ENCODE measurements around the gene GIT2.

Gene GIT2

DNA sequence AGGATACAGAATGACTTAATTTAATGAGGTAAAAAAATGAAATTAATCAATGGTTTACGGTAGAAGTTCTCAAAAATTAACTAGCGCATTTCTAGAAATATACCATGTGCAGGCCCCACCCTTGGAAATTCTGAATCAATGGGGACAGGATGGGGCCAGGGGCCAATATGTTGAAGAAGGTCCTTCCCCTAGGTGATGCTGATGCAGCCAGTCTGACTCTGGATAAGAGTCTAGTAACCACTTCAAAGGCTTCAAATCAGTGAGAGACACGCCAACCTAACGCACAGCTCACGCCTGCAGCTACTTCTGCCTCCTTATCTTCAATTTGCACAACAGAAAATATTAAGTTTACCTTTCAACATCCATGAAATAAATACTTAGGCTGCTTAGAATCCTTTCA, 14.9 kb downstream of the GIT2 start:
- peak; percentile 31 to 63 (median 61) for DNase-seq (ENCODE audit: low read depth in 3 of 3)

DNA sequence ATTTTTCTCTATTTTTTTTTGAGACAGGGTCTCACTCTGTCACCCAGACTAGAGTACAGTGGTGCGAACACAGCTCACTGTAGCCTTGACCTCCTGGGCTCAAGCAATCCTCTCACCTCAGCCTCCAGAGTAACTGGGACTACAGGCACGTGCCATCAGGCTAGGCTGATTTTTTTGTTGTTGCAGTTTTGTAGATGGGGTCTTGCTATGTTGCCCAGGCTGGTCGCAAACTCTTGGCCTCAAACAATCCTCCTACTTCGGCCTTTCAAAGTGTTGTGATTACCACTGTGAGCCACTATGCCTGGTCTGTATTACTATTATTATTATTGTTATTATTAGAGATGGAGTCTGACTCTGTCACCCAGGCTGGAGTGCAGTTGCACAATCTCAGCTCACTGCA, 23.3 kb downstream of the GIT2 start:
- no peak for DNase-seq (ENCODE audit: low read depth in 3 of 3)

DNA sequence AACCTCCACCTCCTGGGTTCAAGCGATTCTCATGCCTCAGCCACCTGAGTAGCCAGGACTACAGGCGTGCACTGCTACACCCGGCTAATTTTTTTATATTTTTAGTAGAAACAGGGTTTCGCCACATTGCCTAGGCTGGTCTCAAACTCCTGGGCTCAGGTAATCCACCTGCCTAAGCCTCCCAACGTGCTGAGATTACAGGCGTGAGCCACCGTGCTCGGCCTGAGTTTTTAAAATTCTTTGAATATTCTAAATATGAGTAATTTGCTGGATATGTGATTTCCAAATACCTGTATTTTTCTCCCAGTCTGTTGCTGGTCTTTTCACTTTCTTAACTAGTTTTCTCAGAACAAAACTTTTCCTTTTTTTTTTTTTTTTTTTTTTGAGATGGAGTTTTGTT, 27.4 kb downstream of the GIT2 start:
- no peak for DNase-seq (ENCODE audit: low read depth in 3 of 3)

DNA sequence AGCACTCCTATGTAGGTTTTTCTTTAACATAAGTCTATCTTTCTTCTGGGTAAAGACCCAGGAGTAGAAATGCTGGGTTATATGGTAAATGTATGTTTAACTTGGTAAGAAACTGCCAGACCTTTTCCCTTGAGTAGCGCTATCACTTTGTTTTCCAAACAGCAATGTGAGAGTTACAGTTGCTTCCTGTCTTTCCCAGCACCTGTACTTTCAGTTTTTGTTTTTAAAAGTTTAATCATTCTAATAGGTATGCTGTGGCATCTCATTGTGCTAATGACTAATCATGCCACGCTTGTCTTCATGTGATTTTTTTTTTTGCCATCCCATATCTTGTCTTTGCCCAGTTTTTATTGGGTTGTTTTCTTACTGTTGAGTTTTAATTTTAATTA, 28.1 kb downstream of the GIT2 start:
- DNase-seq (ENCODE audit: low read depth in 3 of 3) = no peak

DNA sequence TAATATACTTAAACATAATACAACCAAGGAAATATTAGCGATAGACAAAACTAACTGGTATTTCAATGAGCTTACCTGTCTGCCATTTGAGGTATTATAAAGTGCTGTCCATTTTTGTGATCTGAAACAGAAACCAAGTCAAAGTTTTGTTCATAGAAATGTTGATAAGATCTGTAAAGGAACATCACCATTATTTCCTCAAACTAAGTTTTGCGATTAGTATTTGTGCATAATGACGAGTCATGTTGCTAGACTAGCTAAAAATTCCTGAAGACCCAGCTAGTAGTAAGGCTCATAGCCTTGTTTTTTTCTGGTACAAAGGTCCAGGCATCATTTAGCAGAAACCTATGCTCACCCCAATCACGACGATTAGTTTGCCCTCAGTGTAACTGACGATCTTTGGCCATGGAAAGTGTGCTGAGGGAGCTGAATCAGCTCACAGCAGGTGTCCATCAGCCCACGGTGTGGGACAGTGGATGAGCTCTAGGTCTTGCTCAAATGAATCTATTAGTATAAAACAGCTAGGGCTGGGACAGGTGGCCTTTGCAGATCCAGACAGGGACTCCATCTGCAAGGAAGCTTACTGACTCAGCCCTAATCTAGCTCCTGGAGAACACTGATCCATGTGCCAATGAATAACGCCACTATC, 28.7 kb downstream of the GIT2 start:
- no peak for DNase-seq (ENCODE audit: low read depth in 3 of 3)

DNA sequence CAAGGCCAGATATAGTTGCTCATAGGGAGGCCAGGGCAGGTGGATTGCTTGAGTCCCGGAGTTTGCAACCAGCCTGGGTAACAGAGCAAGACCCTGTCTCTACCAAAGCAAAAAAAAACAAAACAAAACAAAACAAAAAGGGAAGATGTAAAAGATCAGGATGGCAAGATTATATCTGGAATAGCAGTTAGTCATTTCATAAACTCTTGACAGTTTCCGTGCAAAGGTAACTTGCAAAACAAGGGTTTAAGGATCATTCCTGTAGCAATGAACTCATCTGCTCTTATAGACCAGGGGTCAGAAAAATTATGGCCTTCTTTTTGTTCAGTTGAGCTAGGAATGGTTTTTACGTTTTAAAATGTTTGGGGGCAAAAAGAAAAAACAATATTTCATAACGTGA, 29.6 kb downstream of the GIT2 start:
- no peak for DNase-seq (ENCODE audit: low read depth in 3 of 3)

DNA sequence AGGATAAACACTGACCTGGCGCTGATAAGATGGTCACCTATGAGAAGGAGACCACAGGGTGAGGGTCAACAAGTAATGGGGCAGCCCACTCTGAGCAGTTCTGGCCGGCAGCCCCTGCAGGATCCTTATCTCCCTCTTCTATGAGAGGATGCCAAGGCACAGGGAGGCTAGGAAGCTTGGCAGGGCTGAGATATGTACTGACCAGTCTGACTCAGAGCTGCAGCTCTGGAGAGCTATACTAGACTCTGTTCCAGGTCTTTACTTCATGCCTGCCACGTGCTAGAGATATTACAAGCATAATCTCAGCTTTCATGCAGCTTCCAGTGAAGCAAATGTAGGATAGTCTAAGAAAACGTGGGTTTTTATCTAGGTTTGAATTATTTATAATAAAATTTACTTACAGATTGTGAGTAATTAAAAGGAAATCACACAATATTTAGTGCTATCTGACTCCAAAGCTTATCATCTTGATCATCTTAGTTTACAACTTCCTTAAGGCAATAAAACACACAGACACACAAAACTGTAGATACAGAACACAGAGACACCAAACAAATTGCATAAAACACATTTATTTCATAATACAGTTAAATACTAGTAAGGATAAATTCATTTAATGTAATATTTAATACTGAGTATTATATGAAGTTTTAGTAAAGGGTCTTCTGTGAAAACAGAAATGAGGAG, 32.3 kb downstream of the GIT2 start:
- no peak for DNase-seq (ENCODE audit: low read depth in 3 of 3)

DNA sequence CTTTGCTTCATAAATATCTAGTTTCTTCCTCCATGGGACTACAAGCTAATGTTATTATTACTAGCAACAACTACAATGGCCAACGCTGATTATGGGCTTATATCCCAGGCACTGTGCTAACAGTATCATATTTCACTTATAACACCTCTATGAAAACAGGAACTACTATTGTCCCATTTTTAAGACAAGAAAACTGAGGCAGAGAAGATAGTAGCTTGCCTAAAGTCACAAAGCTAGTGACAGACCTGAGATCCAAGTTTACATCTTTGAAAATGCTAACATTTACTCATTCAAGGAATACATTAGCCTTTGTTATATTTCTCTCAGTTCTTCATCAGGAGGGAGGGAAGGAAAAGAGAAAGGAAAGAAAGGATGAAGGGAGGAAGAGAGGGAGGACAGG, 32.8 kb downstream of the GIT2 start:
- no peak for DNase-seq (ENCODE audit: low read depth in 3 of 3)

DNA sequence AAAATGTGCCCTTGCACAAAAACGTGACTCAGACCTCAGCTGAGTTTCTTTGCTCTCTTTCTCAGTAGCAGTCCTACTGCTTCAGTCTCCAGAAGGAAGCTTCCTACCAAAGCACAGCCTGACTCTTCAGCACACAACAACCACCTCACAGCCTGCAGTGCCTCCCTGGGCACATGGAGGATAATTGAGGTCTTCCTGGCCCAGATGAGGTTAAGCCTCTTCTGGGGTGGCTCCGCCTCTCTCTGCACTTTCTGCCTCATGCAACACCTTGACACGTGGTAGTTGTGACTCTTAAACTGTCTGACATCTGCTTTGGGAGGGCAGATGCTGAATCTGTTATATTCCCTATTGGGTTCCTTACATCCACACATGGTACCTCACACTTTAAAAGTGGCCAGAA, 33.8 kb downstream of the GIT2 start:
- DNase-seq (ENCODE audit: low read depth in 3 of 3) = no peak

DNA sequence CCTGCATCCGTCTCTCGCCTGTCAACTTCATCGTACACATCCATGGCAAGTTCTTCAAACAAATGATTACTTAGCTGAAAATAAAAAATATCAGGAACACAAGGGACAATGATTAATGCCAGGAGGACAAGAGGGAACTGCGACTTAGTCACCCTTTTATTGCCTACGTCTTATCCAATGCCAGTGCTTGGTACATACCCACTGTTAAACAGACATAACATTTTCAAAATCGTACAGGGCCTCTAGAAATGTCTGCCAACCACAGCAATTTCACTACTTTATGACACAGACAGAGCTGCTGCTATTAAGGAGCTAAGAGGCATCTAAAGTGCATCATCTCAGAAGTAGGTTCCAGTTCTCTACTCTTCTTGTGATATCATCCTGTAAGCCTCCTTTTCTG, 34.6 kb downstream of the GIT2 start:
- no peak for DNase-seq (ENCODE audit: low read depth in 3 of 3)

DNA sequence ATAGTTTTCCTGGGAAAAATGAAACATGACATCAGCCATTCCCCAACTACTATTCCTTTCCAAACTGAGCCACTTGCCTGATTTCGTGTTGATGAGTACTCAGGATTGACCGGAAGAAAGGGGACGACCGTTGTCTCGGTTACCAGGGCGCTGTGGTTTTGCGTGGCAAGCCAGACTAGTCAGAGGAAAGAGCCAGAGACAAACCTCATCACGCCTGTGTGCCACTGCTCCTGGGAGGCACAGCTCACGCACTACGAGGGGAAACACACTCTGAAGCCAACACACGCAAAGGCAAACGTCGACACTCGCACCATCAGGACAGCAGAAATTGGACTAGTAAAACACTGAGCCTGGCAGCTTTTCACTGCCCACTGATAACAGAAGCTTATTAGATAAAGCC, 35.0 kb downstream of the GIT2 start:
- DNase-seq (ENCODE audit: low read depth in 3 of 3) = no peak

DNA sequence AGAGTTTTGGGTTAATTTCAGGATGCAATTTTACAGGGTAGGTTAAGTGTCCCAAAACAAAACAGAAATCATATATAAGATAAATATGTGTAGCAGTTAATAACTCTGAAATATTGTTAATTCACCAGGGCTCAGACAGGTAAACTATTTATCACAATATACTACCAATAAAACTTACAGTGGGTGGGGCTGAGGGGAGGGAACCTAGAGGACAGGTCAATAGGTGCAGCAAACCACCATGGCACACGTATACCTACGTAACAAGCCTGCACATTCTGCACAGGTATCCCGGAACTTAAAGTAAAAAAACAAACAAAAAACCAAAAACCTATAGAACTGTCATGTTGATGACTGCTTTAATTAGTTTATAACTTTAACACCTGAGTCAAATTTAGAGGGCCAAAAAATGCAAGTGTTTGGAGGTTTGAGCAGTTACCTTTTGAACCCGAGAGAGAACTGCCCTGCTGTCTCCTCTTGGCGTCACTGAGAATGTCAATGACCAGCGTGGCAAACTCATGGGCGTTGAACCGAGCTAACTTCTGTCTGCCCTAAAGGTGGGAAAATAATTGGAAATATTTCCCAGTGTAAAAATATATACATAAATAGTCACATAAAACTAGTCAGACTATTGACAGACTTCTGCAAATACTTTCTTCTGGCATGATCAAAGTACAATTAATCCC, 36.6 kb downstream of the GIT2 start:
- DNase-seq (ENCODE audit: low read depth in 3 of 3) = no peak

DNA sequence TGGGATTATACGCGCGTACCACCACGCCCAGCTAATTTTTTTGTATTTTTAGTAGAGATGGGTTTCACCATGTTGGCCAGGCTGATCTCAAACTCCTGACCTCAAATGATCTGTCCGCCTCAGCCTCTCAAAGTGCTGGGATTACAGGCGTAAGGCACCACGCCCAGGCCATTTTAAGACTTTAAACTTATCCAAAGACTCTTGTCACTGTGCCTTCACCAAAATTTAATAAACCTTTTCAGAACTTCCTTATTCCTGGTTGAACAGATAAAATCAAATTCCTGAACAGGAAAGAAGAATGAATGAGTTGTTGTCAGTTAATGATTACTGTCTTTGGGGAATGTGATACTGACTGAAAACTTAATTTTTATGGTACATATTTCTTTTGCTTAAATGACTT, 37.8 kb downstream of the GIT2 start:
- DNase-seq (ENCODE audit: low read depth in 3 of 3) = no peak

DNA sequence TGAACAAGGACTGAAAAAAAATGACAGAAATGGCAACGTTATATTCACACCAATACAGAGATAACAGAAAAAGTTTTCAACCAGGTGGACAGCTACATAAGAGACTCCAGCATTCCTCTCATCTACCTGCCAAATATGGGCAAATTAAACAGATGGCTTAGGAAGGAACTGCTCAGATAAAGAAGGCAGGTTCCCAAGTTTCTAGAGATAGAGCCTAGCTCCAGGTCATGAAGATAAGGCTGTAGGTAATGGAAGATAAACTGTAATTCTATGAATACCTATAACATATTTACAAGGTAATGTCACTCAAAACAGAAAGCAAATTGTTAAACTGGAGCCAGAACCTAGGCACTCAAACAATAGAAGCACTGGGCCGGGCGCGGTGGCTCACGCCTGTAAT, 42.5 kb downstream of the GIT2 start:
- no peak for DNase-seq (ENCODE audit: low read depth in 3 of 3)

DNA sequence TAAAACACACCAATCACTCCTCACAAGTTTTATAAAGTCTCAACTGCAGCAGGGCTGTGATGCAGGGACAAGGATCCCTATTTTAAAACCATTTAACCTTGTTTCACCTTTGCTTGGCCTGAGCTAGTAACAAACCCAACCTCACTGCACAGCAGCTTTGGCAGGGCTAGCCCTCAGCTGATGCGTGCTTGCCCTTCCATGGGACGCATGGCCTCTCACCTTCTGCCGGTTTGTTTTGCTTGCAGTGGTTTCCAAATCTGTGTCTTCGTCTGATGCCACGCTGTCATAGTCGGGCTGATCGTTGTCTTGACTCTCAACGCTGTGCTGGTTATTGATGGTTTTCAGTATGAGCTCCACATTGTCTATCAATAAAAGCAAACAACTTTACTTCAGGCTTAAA, 43.3 kb downstream of the GIT2 start:
- DNase-seq (ENCODE audit: low read depth in 3 of 3) = no peak

DNA sequence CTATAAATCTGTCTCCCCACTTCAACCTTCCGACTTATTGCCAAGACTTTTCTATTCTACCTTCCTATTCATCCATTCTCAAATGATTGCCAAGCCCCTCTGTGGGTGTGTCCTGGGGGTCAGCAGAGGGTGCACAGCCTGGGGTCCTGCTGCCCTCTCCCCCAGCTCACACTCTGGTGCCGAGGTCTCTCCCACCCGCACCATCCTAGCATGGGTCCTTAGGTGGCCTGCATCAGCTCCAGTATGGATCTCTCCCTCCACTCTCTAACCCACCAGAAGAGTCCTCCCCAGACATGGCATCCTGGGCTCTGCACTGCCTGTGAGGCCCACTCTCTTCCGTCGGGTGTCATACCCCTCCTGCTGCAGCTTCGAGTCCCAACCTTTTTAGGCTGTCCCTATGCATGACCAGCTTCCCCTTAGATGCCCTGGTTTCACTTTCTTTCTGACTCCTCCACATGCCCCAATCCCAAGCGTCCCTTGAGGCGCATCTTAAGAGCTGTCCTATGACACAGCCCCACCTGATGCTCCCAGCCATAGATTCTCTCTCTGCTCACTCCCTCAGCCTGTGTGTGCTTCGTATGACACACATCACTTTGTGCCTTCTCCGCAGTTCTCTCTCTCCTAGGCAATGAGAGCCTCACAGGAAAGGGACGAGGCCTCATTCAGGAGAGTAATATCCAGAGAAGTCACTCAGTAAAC, 43.9 kb downstream of the GIT2 start:
- no peak for DNase-seq (ENCODE audit: low read depth in 3 of 3)

DNA sequence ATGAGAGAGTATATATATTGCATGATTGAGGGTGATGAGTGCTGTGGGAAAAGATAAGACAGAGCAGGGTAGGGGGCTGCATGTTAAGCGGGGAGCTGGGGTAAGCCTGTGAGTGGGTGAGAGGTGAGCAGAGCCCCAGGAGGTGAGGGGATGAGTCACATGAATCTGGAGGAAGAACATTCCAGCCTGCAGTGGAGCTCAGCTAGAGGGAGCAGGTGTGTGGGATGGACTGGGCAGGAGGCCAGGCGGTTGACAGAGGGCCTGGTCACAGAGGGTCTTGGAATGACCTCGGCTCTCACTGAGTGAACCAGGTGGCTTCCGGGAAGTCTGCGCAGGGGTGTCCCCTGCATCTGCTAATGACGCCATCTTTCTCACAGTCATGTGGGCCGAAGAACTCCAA, 44.4 kb downstream of the GIT2 start:
- DNase-seq (ENCODE audit: low read depth in 3 of 3) = no peak

DNA sequence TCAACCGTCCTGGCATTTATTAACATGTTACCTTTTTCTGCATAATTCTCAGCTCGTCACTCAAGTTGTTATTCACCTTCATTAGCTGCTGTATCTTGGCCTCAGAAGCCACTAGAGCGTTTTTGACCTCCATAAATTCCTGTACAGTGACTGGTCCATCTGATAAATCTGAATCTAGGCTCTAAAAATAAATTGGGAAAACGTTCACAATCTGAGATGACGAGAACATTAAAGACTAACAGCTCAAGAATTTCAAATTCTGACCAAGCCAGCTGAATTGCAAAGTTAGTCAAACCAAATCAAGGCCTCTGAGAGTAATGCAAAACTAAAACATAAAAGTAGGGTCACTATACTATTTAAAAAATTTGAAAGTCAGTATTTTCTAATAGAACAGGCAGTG, 45.0 kb downstream of the GIT2 start:
- no peak for DNase-seq (ENCODE audit: low read depth in 3 of 3)

DNA sequence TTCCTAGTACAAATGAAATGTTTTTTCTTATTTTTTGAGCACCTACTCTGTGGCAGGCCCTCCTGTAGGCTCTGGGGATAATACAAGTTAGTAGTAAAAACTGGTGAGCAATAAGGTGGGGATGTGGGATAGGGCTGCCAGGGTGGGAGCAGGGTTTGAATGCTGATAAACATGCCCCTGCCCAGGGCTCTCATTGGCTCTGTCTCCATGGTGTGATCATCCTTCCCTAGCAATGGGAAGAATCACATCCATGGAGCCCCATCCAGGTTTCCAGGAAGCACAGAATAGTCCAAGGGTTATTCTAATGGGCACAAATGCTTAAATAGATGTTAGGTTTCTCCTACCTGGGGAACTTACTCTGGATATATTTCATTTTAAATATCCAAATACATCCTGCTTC, 45.5 kb downstream of the GIT2 start:
- no peak for DNase-seq (ENCODE audit: low read depth in 3 of 3)

DNA sequence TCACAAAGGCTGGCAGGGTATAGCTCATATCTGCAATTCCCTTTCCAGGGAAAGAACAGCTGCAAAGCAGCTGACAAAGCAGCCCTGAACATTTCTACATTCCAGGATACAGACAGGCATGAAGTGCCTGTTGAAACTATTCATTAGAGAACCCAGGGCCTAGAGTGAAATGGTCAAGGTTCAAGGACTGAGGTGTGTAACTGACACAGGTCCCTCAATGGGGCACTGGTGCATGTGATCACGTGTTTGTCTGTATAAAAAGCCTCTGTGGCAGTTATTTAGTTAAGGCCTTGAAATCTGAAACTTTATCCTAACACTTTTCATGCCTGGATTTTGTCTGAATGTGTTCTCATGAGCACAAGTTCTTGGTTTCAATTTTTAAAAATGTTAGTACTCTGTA, 47.1 kb downstream of the GIT2 start:
- DNase-seq (ENCODE audit: low read depth in 3 of 3) = no peak

DNA sequence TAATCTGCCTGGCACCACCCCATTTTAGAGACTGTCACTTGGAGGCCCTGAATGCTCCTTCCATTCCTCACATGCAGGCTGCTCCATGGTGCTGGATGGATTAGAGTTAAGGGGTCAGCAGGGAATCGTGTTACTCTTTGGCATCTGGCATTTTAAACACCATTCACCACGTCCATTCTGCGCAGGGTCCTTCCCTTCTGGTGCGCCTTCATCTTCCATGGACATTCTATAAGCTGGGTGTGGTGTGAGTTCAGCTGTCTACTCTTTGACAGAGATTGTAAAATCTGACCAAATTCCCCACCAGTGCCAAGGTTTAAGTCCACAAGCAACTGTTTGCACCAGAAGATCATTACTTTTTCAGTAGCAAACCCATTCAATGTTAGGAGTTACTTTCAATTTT, 47.8 kb downstream of the GIT2 start:
- DNase-seq (ENCODE audit: low read depth in 3 of 3) = no peak

DNA sequence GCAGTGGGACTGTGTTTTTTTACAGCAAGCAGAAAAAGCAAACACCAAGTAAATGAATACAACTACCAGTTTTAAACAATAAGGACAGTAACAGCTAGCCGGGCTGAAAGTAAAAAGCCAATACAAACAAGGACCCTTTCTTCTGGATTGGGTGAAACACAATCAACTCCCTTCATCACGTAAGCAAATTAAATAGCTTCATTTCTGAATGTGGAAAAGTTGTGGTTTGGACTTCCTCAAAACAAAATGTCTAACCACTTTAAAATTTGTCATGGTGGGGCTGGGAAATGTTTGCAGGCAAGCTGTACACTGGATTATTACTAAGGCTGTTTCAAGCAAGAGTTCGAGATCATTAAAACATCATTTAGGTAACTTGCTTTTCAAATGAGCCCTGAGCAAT, 48.6 kb downstream of the GIT2 start:
- DNase-seq (ENCODE audit: low read depth in 3 of 3) = no peak

DNA sequence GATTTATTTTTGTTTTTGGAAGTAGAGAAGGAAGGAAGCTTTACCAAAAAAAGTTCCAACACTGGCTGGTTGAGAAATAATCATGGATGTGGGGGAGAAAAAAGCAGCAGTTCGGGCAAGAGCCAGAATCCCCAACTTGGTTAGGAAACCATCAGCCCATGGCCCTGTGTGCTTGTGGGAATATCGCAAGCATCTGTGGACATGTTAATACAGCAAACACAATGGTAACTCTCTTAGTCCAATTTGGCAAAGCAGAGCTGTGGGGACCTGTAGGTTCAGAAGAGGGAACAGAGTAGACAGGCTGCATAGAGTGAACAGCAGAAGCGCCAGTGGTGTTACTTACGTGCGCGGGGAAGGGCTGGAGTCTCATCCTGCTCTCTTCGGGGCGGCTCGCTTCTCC, 49.3 kb downstream of the GIT2 start:
- DNase-seq (ENCODE audit: low read depth in 3 of 3) = no peak
